Hepatocyte (in vitro differentiated cells): ENCODE results near the gene SPINK7.

Source experiments
- CTCF ChIP-seq: fragments of 200-600 bp; sonication (generic); IDR thresholded peaks from 2 replicates; pipeline ENCODE4 v1.5.1; 2016; ENCODE audit warnings: antibody characterized with exemption, mild to moderate bottlenecking; ENCODE audit not compliant: poor library complexity
- EZH2 ChIP-seq: fragments of 200-600 bp; sonication (generic); IDR thresholded peaks from 2 replicates; pipeline ENCODE4 v1.6.1; 2016; ENCODE audit warnings: antibody characterized with exemption, mild to moderate bottlenecking, borderline replicate concordance
- EZH2phosphoT487 ChIP-seq: fragments of 200-600 bp; sonication (generic); IDR thresholded peaks from one replicate; pipeline ENCODE4 v1.6.1; 2018; ENCODE audit warnings: antibody characterized with exemption, mild to moderate bottlenecking, low read depth, moderate library complexity; ENCODE audit not compliant: unreplicated experiment, severe bottlenecking

- TF ChIP-seq CTCF = peak; percentile 4
- TF ChIP-seq EZH2 = no peak
- no peak for TF ChIP-seq EZH2phosphoT487
These were observed 41.4 kb downstream of the SPINK7 start for GRCh38 chr5:148353634-148354033.
